SU-DHL-6 (cell line): Measurements from ENCODE around the gene LRPAP1.

ENCODE experiments used
- CTCF ChIP-seq: fragments of 200-600 bp; sonication (generic); IDR thresholded peaks from one replicate; pipeline ENCODE4 v1.5.1; 2017; ENCODE audit warnings: antibody characterized with exemption, mild to moderate bottlenecking, low read length, moderate library complexity; ENCODE audit not compliant: insufficient read depth, poor library complexity, severe bottlenecking
- EZH2phosphoT487 ChIP-seq: fragments of 200-600 bp; sonication (generic), shearing (Covaris generic); conservative IDR thresholded peaks from 2 replicates; pipeline ENCODE4 v1.6.1; 2018; ENCODE audit warnings: mild to moderate bottlenecking, antibody characterized with exemption, low read length, moderate library complexity, mixed read lengths

GRCh38 chr4:3527101-3527913 lies 4.9 kb downstream of the LRPAP1 start:
- TF ChIP-seq CTCF = no peak
- TF ChIP-seq EZH2phosphoT487 = no peak
